Activated CD8-positive, alpha-beta memory T cell treated with anti-CD3 and anti-CD28 coated beads for 4 hours (primary cell): ENCODE data around the gene HINFP.
"Not testable (repeated sequence)": the region's sequence is repeated elsewhere in the genome, so short reads cannot be mapped to it uniquely, and the experiment has no call there.

Experiments
- DNase-seq, 2 donors: peaks; one replicate each; pipeline ENCODE4 v3.0.0-alpha.2; 2020; ENCODE audit warnings: low read depth in 2 of 2

HINFP gene

GRCh38 chr11:119100246-119100970, 21.0 kb upstream of the HINFP start:
- no peak for DNase-seq

- no peak for DNase-seq
These were observed 20.2 kb upstream of the HINFP start for GRCh38 chr11:119100994-119101758.

- peak; percentile 70 to 76 for DNase-seq
These were observed 19.5 kb upstream of the HINFP start, which contains the start of gene DPAGT1 for GRCh38 chr11:119101759-119102423. TSS of gene DPAGT1 (minus strand) at chr11:119101853. CDS start at chr11:119101655, 198 bp downstream.

GRCh38 chr11:119103161-119103664, 18.2 kb upstream of the HINFP start:
- not testable (repeated sequence) for DNase-seq

GRCh38 chr11:119103793-119104192, 17.6 kb upstream of the HINFP start:
- no peak for DNase-seq

GRCh38 chr11:119106564-119107537, 14.5 kb upstream of the HINFP start, which contains the start of gene C2CD2L:
TSS of gene C2CD2L (plus strand) at chr11:119107344. CDS start at chr11:119107742, 398 bp downstream.
- DNase-seq = peak; percentile 73 to 79

GRCh38 chr11:119107538-119108145, 13.7 kb upstream of the HINFP start:
- DNase-seq = no peak

GRCh38 chr11:119108146-119108856, 13.1 kb upstream of the HINFP start:
- no peak for DNase-seq

- no peak for DNase-seq
These were observed 12.5 kb upstream of the HINFP start for GRCh38 chr11:119108857-119109221.

- no peak for DNase-seq
These were observed 11.5 kb upstream of the HINFP start for GRCh38 chr11:119109843-119110242.

GRCh38 chr11:119110439-119110838, 10.9 kb upstream of the HINFP start:
- DNase-seq = no peak

- no peak for DNase-seq
These were observed 9.9 kb upstream of the HINFP start for GRCh38 chr11:119111361-119111925.

GRCh38 chr11:119112314-119113020, 8.9 kb upstream of the HINFP start:
- DNase-seq = no peak

GRCh38 chr11:119113716-119114115, 7.7 kb upstream of the HINFP start:
- no peak for DNase-seq

GRCh38 chr11:119114351-119114750, 7.0 kb upstream of the HINFP start:
- no peak for DNase-seq

GRCh38 chr11:119115484-119116234, 5.7 kb upstream of the HINFP start:
- no peak for DNase-seq

- no peak for DNase-seq
These were observed 5.2 kb upstream of the HINFP start for GRCh38 chr11:119116235-119116594.

- no peak for DNase-seq
These were observed 4.8 kb upstream of the HINFP start for GRCh38 chr11:119116601-119117000.
